ENCODE results near the gene FUS. TPM values are rescaled to one million over a fixed set of nuclear protein-coding genes. Genes with fewer than 3 reads are reported as not detected.

FUS gene
- total and polyA plus RNA-seq, 9 of the 15 experiments (the other 6 are each of a cell fraction or from before 2014, with no cell fraction given), result 43.9 to 575 (median 87.2) TPM

GRCh38 chr16:31215287-31216162 is 35.6 kb downstream of the FUS start (continued):
- peak; percentile 55; the same call in 1 of the 2 replicates for TF ChIP-seq REST (IDR thresholded peaks at IDR 0.05; ENCODE audit: borderline replicate concordance)
- TF ChIP-seq REST (CRISPR knock-in tag; IDR thresholded peaks at IDR 0.05; ENCODE audit: low read depth), result no peak
- peak; percentile 50 for TF ChIP-seq FIP1L1 (IDR thresholded peaks at IDR 0.05; ENCODE audit: low read depth, low read length, poor library complexity, severe bottlenecking)
- peak; percentile 64; the same call in 1 of the 2 replicates for TF ChIP-seq PHF8 (IDR thresholded peaks at IDR 0.05; ENCODE audit: borderline replicate concordance, low read length)
- peak; percentile 81 for TF ChIP-seq POLR2G (IDR thresholded peaks at IDR 0.05; ENCODE audit: low read depth, low read length)
- TF ChIP-seq SMARCA4 (IDR thresholded peaks at IDR 0.05), result 0 out of 2 replicates have a peak, but pooled peaks have one; percentile 14
- peak; percentile 17; the same call in 1 of the 2 replicates for TF ChIP-seq TAL1 (IDR thresholded peaks at IDR 0.05)
- peak; percentile 66 for TF ChIP-seq ARID1B (IDR thresholded peaks at IDR 0.05)
- TF ChIP-seq LCOR (CRISPR knock-in tag; IDR thresholded peaks at IDR 0.05), result 0 out of 2 replicates have a peak, but pooled peaks have one; percentile 33
- TF ChIP-seq KDM5B (IDR thresholded peaks at IDR 0.05; ENCODE audit: insufficient replicate concordance, low read depth, low read length), result peak; percentile 57
- peak in 1 of 2 experiments; percentile 51; a peak in 1 of 4 replicates for TF ChIP-seq MNT (conservative IDR thresholded peaks at IDR 0.05)
- peak; percentile 56; the same call in 1 of the 2 replicates for TF ChIP-seq ZBTB17 (CRISPR knock-in tag; IDR thresholded peaks at IDR 0.05)
- TF ChIP-seq TRIM28 (IDR thresholded peaks at IDR 0.05), result 0 out of 2 replicates have a peak, but pooled peaks have one; percentile 40
- TF ChIP-seq TCF7L2 (IDR thresholded peaks at IDR 0.05; ENCODE audit: low read depth, low read length), result peak; percentile 53; the same call in 1 of the 2 replicates
- peak in 1 of 2 experiments; percentile 45; a peak in 1 of 4 replicates for TF ChIP-seq MAZ (CRISPR knock-in tag; conservative IDR thresholded peaks at IDR 0.05 in 1 of 2, IDR thresholded peaks at IDR 0.05 in 1 of 2)
- TF ChIP-seq SRSF3 (IDR thresholded peaks at IDR 0.05; ENCODE audit: insufficient read depth, low read length), result no peak
- TF ChIP-seq GABPB1 (CRISPR knock-in tag; IDR thresholded peaks at IDR 0.05), result peak; percentile 57; the same call in 1 of the 2 replicates
- no peak for TF ChIP-seq SMARCB1 (IDR thresholded peaks at IDR 0.05; ENCODE audit: insufficient read length, low read depth)
